ENCODE measurements around the gene VSTM1.

Gene VSTM1

GRCh38 chr19:54029930-54030490 lies 33.7 kb downstream of the VSTM1 start:
- Histone ChIP-seq H3K27me3 (ENCODE audit: control insufficient read depth, insufficient read depth, low read length) (no peaks in the 10 kb centered on the region), H3K27ac (ENCODE audit: low read depth, low read length) (no peak overlapping the region), H3K4me3 (ENCODE audit: low read depth, low read length) (no peak overlapping the region), H3K9me3 (ENCODE audit: control insufficient read depth, insufficient read depth, low read depth, low read length) (no peaks in the 10 kb centered on the region), H3K4me1 (ENCODE audit: control insufficient read depth, insufficient read depth, low read length) (peaks cover 7% of the 10 kb centered on the region), H3K36me3 (ENCODE audit: control insufficient read depth, insufficient read depth, low read length) (no peaks in the 10 kb centered on the region), H3K9ac (ENCODE audit: low read length) (no peak overlapping the region)

DNA sequence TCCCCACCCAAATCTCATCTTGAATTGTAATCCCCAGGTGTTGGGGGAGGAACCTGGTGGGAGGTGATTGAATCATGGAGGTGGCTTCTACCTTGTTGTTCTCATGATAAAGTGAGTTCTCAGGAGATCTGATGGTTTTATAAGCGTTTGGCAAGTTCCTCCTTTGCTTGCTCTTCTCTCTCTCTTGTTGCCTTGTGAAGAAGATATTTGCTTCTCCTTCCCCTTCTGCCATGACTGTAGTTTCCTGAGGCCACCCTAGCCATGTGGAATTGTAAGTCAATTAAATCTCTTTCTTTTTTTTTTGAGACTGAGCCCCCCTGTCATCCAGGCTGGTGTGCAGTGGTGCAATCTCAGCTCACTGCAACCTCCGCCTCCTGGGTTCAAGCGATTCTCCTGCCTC lies 34.4 kb downstream of the VSTM1 start:
- no peak overlapping the region for H3K27ac ChIP-seq (ENCODE audit: low read depth, low read length)
- H3K27me3 ChIP-seq (ENCODE audit: control insufficient read depth, insufficient read depth, low read length): no peaks in the 10 kb centered on the region
- no peaks in the 10 kb centered on the region for H3K9me3 ChIP-seq (ENCODE audit: control insufficient read depth, insufficient read depth, low read depth, low read length)
- H3K36me3 ChIP-seq (ENCODE audit: control insufficient read depth, insufficient read depth, low read length): no peaks in the 10 kb centered on the region
- H3K4me1 ChIP-seq (ENCODE audit: control insufficient read depth, insufficient read depth, low read length): no peaks in the 10 kb centered on the region; the same call in 1 of the 2 replicates
- no peak overlapping the region for H3K9ac ChIP-seq (ENCODE audit: low read length)
- H3K4me3 ChIP-seq (ENCODE audit: low read depth, low read length): no peak overlapping the region

GRCh38 chr19:54026656-54027055 lies 37.0 kb downstream of the VSTM1 start:
- no peaks in the 10 kb centered on the region for H3K27me3 ChIP-seq (ENCODE audit: control insufficient read depth, insufficient read depth, low read length)
- no peak overlapping the region for H3K27ac ChIP-seq (ENCODE audit: low read depth, low read length)
- no peaks in the 10 kb centered on the region for H3K9me3 ChIP-seq (ENCODE audit: control insufficient read depth, insufficient read depth, low read depth, low read length)

GRCh38 chr19:54024660-54025059 lies 39.0 kb downstream of the VSTM1 start:
- peaks cover 10% of the 10 kb centered on the region; the same call in 1 of the 2 replicates for H3K4me1 ChIP-seq (ENCODE audit: control insufficient read depth, insufficient read depth, low read length)
- H3K27me3 ChIP-seq (ENCODE audit: control insufficient read depth, insufficient read depth, low read length): no peaks in the 10 kb centered on the region
- H3K9me3 ChIP-seq (ENCODE audit: control insufficient read depth, insufficient read depth, low read depth, low read length): no peaks in the 10 kb centered on the region
- H3K27ac ChIP-seq (ENCODE audit: low read depth, low read length): no peak overlapping the region
- no peak overlapping the region for H3K4me3 ChIP-seq (ENCODE audit: low read depth, low read length)
- H3K9ac ChIP-seq (ENCODE audit: low read length): no peak overlapping the region
- no peaks in the 10 kb centered on the region for H3K36me3 ChIP-seq (ENCODE audit: control insufficient read depth, insufficient read depth, low read length)

More at GRCh38 chr19:54026656-54027055, 37.0 kb downstream of the VSTM1 start:
- Histone ChIP-seq H3K9ac (ENCODE audit: low read length) (no peak overlapping the region), H3K4me3 (ENCODE audit: low read depth, low read length) (no peak overlapping the region), H3K36me3 (ENCODE audit: control insufficient read depth, insufficient read depth, low read length) (no peaks in the 10 kb centered on the region), H3K4me1 (ENCODE audit: control insufficient read depth, insufficient read depth, low read length) (peaks cover 3% of the 10 kb centered on the region; the same call in 1 of the 2 replicates)

- Histone ChIP-seq H3K36me3 (ENCODE audit: control insufficient read depth, insufficient read depth, low read length) (no peaks in the 10 kb centered on the region), H3K9ac (ENCODE audit: low read length) (no peak overlapping the region), H3K4me1 (ENCODE audit: control insufficient read depth, insufficient read depth, low read length) (peaks cover 12% of the 10 kb centered on the region; the same call in 1 of the 2 replicates), H3K4me3 (ENCODE audit: low read depth, low read length) (no peak overlapping the region), H3K27me3 (ENCODE audit: control insufficient read depth, insufficient read depth, low read length) (no peaks in the 10 kb centered on the region), H3K9me3 (ENCODE audit: control insufficient read depth, insufficient read depth, low read depth, low read length) (no peaks in the 10 kb centered on the region), H3K27ac (ENCODE audit: low read depth, low read length) (no peak overlapping the region)
Measured at GRCh38 chr19:54023191-54023590, 40.5 kb downstream of the VSTM1 start.

DNA sequence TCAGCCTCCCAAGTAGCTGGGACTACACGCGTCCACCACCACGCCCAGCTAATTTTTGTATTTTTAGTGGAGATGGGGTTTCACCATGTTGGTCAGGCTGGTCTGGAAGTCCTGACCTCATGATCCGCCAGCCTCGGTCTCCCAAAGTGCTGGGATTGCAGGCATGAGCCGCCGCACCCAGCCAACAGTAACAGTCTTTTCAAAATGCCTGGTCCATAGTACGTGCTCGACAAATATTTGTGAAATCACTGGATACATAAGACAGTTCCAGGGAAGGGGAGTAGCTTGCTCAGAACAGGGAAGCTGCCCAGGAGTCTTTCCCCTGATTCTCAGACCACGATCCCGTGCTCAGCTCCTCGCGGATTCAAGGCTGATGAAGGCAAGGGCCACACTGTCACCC lies 41.8 kb downstream of the VSTM1 start:
- Histone ChIP-seq H3K9me3 (ENCODE audit: control insufficient read depth, insufficient read depth, low read depth, low read length) (no peaks in the 10 kb centered on the region), H3K4me1 (ENCODE audit: control insufficient read depth, insufficient read depth, low read length) (peaks cover 12% of the 10 kb centered on the region; the same call in 1 of the 2 replicates), H3K36me3 (ENCODE audit: control insufficient read depth, insufficient read depth, low read length) (no peaks in the 10 kb centered on the region), H3K9ac (ENCODE audit: low read length) (no peak overlapping the region), H3K27me3 (ENCODE audit: control insufficient read depth, insufficient read depth, low read length) (no peaks in the 10 kb centered on the region), H3K4me3 (ENCODE audit: low read depth, low read length) (no peak overlapping the region), H3K27ac (ENCODE audit: low read depth, low read length) (no peak overlapping the region)

DNA sequence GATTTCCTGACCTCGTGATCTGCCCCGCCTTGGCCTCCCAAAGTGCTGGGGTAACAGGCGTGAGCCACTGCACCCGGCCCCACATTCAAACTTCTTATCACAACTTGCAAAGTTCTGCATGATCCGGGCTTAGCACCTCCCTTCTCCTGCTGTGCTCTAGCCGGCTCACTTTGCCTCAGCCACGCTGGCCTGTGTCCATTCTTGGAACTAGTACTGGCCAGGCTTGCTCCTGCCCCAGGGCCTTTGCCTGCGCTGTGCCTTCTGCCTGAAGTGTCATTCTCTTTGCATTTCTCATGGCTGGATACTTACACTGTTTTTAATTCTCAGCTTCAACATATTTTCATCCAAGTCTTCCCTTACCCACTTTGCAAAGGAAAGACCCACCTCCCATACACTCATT lies 42.3 kb downstream of the VSTM1 start:
- Histone ChIP-seq H3K4me1 (ENCODE audit: control insufficient read depth, insufficient read depth, low read length) (peaks cover 12% of the 10 kb centered on the region; the same call in 1 of the 2 replicates), H3K4me3 (ENCODE audit: low read depth, low read length) (no peak overlapping the region), H3K27ac (ENCODE audit: low read depth, low read length) (no peak overlapping the region), H3K27me3 (ENCODE audit: control insufficient read depth, insufficient read depth, low read length) (no peaks in the 10 kb centered on the region; the same call in 1 of the 2 replicates), H3K9me3 (ENCODE audit: control insufficient read depth, insufficient read depth, low read depth, low read length) (no peaks in the 10 kb centered on the region), H3K36me3 (ENCODE audit: control insufficient read depth, insufficient read depth, low read length) (no peaks in the 10 kb centered on the region), H3K9ac (ENCODE audit: low read length) (no peak overlapping the region)

GRCh38 chr19:54017261-54017660 lies 46.4 kb downstream of the VSTM1 start:
- Histone ChIP-seq H3K36me3 (ENCODE audit: control insufficient read depth, insufficient read depth, low read length) (no peaks in the 10 kb centered on the region), H3K27ac (ENCODE audit: low read depth, low read length) (no peak overlapping the region), H3K4me3 (ENCODE audit: low read depth, low read length) (no peak overlapping the region), H3K4me1 (ENCODE audit: control insufficient read depth, insufficient read depth, low read length) (peaks cover 8% of the 10 kb centered on the region; the same call in 1 of the 2 replicates), H3K27me3 (ENCODE audit: control insufficient read depth, insufficient read depth, low read length) (no peaks in the 10 kb centered on the region; the same call in 1 of the 2 replicates), H3K9me3 (ENCODE audit: control insufficient read depth, insufficient read depth, low read depth, low read length) (no peaks in the 10 kb centered on the region), H3K9ac (ENCODE audit: low read length) (no peak overlapping the region)

DNA sequence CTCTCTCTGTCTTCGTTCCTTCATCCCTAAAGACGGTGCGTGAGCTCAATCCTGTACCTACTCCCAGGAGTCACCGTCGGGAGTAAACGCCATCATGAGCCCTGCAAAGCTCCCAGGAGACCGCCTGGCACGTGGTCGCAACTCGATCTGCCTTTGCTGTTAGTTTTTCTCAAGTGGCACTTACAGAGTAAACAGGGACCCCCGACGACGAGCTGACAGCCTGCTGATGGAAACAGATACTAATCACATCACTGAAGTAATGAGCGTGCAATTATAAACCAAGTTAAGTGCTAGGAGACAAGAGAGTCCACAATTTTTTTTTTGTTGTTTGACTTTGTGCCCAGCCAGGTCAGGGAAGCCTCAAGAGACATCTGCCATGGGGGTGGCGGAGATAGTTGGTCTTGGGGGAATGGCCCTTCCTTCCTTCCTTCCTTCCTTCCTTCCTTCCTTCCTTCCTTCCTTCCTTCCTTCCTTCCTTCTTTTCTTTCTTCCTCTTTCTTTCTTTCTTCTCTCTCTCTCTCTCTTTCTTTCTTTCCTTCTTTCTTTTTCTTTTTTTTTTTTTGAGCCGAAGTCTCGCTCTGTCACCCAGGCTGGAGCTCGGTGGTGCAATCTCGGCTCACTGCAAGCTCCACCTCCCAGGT lies 48.7 kb downstream of the VSTM1 start:
- no peaks in the 10 kb centered on the region; the same call in 1 of the 2 replicates for H3K27me3 ChIP-seq (ENCODE audit: control insufficient read depth, insufficient read depth, low read length)
- H3K4me1 ChIP-seq (ENCODE audit: control insufficient read depth, insufficient read depth, low read length): peaks cover 9% of the 10 kb centered on the region
- H3K27ac ChIP-seq (ENCODE audit: low read depth, low read length): no peak overlapping the region
- no peak overlapping the region for H3K4me3 ChIP-seq (ENCODE audit: low read depth, low read length)
- no peaks in the 10 kb centered on the region for H3K9me3 ChIP-seq (ENCODE audit: control insufficient read depth, insufficient read depth, low read depth, low read length)
- H3K36me3 ChIP-seq (ENCODE audit: control insufficient read depth, insufficient read depth, low read length): no peaks in the 10 kb centered on the region
- H3K9ac ChIP-seq (ENCODE audit: low read length): no peak overlapping the region

- no peak overlapping the region for H3K27ac ChIP-seq (ENCODE audit: low read depth, low read length)
Measured at GRCh38 chr19:54013866-54014265, 49.8 kb downstream of the VSTM1 start.

GRCh38 chr19:54011507-54012211 lies 52.0 kb downstream of the VSTM1 start:
- Histone ChIP-seq H3K4me3 (ENCODE audit: low read depth, low read length) (no peak overlapping the region), H3K9ac (ENCODE audit: low read length) (no peak overlapping the region), H3K36me3 (ENCODE audit: control insufficient read depth, insufficient read depth, low read length) (no peaks in the 10 kb centered on the region), H3K27me3 (ENCODE audit: control insufficient read depth, insufficient read depth, low read length) (no peaks in the 10 kb centered on the region; the same call in 1 of the 2 replicates), H3K27ac (ENCODE audit: low read depth, low read length) (no peak overlapping the region), H3K9me3 (ENCODE audit: control insufficient read depth, insufficient read depth, low read depth, low read length) (no peaks in the 10 kb centered on the region), H3K4me1 (ENCODE audit: control insufficient read depth, insufficient read depth, low read length) (peaks cover 4% of the 10 kb centered on the region)

More at GRCh38 chr19:54013866-54014265, 49.8 kb downstream of the VSTM1 start:
- Histone ChIP-seq H3K36me3 (ENCODE audit: control insufficient read depth, insufficient read depth, low read length) (no peaks in the 10 kb centered on the region), H3K4me1 (ENCODE audit: control insufficient read depth, insufficient read depth, low read length) (peaks cover 4% of the 10 kb centered on the region), H3K27me3 (ENCODE audit: control insufficient read depth, insufficient read depth, low read length) (no peaks in the 10 kb centered on the region; the same call in 1 of the 2 replicates), H3K4me3 (ENCODE audit: low read depth, low read length) (no peak overlapping the region), H3K9me3 (ENCODE audit: control insufficient read depth, insufficient read depth, low read depth, low read length) (no peaks in the 10 kb centered on the region), H3K9ac (ENCODE audit: low read length) (no peak overlapping the region)
